Brain pericyte (primary cell): ENCODE data around the gene VPS13C.

Source experiments
- DNase-seq: peaks from one replicate; pipeline ENCODE4 v3.0.0-alpha.2; 2012; ENCODE audit warnings: low read depth, low spot score

Gene VPS13C

DNA sequence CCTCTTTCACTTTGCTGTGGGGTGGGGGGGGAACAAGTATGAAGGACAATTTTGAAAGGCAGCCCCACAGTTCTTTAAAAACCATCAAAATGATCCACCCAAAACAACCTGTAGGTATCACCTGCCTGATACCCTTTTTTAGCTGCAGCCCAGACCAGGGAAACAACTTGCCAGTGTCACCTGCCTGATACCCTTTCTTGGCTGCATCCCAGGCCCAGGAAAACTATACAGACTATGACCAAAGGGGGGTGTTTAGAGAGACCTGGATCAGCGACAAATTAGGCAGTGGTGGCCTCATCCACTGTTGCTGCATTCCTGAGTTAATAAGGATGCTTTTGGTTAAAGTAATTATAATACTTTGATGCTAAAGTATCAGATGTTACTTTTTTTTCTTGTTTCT lies 122.0 kb downstream of the VPS13C start:
- no peak for DNase-seq

DNA sequence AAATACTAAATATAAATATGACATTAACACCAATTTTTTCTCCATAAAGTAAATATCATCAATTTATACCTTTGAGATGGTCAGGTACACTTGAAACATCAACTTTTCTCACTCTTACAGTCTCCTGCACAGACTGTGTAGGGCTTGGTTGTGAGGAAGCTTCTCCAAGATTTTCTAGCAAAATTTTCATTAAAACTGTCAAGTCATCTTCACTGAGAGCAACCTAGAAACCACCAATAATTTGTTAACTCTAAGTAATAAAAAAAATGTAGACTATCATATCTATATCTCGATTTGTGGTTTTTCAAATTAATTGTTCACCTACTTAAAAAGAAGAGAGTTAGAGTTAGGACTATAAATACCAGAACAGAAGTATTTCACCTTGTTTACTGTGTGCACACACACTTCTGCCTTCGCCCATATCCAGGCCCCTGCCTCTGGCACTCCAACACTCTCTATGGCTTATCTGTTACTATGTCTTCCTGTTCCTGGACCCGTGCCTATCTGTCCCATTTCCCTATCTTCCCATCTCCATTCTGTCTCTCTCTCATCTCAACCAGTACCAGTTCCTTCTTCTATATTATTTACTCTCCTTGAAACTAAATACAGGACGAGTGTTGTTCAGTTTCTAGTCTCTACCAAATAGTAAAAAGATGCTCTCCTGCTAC lies 123.6 kb downstream of the VPS13C start:
- DNase-seq = no peak

DNA sequence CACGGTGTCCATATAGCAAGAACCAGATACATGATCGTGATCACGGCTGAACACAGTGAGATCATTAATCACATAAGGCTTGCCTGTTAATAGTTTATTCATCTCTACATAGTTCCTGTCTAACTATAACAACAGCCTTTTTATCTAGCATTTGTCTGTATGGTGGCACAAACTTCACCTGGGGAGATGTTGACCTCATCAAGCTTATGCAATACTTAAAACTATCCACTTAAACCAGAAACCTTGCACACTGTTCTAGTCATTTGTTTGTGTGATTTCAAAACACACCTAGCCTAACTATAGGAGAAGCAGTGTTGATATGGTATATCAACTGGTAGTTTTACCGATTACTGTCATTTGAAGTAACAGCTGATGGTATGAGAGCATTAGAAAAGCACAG lies 124.8 kb downstream of the VPS13C start:
- DNase-seq = no peak

DNA sequence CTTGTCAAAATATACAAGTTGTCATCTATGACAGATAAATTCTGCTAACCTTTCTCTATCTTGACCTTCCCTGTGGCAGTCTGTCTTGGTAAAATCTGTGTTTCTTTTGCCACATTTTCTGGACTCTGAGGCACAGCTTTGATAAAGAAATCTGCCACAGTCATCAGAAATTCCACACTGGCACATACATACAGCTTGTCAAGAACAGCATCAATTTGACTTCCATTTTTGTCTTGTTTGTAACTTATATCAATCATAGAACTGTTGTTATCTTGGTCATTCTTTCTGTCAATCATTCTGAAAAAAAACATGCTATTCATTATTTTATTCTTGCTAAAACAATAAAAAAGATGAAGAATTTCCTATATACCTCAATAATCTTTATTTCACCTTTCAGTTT lies 130.8 kb downstream of the VPS13C start:
- DNase-seq = no peak

DNA sequence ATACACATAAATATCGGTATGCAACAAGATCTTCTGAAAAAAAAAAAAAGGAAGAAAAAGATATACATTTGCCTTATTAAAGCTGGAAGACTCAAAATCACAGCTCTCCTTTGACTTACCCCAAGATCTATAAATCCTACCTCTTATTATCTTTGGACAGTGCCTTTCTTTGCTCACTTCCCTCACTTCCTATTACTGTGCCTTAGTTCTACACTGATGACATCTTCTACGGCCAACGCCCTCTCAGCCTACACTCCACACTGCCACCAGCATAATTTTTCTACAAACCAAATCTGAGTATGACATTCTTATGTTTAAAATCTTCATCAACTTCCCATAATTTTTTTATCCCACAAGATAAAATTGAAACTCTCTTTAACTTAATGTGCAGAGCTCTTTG lies 137.1 kb downstream of the VPS13C start:
- no peak for DNase-seq

DNA sequence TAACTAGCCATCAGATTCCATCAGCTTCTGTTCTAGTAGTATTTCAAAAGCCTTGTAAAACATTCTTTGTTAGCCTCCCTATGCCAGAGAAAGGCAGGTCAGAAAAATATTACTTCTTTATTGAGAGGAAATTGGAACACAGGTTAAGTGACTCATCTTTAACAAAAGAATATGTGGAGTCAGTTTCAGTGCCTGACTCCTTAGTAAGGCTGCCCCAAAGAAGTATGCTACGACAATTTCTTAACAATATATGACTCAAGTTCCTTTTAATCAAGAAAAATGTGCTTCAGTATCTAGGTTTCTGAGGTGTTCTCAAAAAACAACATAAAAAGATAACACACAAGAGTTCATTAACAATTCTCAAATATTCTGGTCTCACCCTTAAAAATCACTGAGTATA lies 139.2 kb downstream of the VPS13C start:
- DNase-seq = no peak

DNA sequence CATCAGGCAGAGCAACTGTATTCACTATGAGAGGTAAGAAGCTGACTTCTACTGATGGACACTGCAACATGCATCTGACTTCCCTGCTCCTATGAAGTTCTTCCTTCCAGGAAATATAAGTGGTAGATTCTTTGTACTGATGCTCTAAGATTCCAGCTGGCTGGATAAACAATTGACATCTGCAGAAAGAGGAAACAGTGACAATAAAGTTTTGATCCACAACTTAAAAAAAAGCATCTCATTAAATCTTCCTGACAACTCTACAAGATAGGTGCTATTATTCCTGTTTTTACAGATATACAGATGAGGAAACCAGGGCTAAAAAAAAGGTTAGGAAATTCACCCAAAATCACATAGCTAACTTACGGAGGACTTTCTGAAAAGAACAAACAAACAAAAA lies 142.8 kb downstream of the VPS13C start:
- no peak for DNase-seq

DNA sequence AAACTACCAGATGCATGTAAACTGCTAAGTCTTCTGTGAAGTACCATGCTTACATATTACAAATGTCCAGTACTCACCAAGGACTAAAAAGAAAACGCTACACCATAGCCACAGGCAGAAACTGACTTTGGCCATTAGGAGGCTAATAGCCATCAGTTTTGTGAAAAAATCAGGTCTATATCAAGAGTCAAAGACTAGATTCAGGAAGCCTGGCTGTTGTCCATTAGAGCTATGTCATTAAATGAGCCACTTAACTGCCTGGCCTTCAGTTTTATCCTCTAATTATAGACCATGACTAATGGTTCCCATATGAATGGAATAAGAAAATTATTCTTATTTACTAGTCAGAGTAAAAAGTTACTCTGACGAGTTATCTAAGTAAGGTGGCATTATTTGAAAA lies 144.1 kb downstream of the VPS13C start:
- no peak for DNase-seq

DNA sequence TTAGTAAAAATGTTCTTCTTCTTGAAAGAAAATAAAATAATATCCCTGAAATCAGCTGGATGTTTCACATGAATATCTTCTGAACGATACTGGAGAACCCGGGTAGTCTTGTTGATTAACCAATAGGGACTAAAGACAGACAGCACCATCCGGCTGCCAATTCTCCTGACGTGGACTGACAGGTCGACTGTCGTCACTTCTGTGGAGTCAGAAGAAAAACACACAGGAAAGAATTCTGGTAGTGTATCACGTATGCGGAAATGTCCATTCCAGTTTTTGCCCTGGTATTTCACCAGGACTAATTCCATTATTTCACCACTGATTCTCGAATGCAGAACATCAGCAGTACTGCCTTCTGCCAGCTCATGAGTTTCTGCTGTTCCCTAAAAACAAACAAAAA lies 144.6 kb downstream of the VPS13C start:
- no peak for DNase-seq

DNA sequence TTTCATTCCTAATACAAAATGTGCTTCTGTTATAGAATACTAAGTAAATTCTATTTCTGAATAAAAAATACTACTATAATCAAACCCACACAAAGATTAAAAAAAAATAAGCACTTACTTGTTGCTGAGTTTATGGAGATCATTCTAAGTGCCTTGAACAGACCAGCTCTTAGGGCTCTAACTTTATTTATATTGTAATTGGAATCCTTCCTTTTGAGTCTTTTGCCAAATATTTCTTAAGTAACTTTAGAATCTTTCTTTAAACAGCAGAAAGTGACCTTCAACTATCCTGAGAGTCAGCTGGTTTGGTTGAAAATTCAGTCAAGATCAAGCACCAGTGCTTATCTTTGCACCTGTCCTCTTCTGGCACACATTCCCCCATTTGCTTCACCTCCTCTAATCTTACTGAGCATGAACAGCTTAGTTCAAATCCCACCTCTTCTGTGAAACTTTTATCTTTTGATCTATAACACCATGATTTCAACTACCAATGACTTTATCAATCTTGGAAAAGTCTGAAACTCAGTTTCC lies 149.3 kb downstream of the VPS13C start:
- DNase-seq = no peak

DNA sequence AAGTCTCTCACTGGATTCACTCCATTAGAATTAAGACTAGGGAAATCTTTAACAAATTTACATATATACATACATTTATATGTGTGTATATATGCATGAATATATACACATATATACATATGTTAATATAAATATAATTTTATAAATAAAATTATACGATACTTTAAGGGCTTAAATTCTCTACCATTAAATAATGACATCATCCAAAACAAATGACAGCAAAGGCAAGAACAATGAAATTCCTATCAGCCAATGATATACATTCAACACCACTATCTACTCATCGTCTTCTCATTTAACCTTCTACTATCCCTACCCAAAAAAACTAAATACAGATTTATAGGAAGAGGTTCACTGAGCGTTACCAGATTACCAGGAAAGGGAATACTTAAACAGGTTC lies 152.0 kb downstream of the VPS13C start:
- no peak for DNase-seq

DNA sequence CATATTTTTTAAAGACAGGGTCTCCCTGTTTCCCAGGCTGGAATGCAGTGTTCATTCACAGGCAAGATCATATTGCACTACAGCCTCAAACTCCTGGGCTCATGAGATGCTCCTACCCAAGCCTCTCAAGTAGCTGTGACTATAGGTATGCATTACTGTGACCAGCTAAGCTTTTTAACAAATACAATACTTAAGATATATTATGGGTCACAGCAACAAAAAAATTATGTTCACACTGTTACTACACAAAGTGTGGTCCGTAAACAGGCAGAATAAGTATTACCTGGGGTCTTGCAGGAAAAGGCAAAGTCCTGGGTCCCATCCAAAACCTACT lies 152.5 kb downstream of the VPS13C start:
- no peak for DNase-seq

DNA sequence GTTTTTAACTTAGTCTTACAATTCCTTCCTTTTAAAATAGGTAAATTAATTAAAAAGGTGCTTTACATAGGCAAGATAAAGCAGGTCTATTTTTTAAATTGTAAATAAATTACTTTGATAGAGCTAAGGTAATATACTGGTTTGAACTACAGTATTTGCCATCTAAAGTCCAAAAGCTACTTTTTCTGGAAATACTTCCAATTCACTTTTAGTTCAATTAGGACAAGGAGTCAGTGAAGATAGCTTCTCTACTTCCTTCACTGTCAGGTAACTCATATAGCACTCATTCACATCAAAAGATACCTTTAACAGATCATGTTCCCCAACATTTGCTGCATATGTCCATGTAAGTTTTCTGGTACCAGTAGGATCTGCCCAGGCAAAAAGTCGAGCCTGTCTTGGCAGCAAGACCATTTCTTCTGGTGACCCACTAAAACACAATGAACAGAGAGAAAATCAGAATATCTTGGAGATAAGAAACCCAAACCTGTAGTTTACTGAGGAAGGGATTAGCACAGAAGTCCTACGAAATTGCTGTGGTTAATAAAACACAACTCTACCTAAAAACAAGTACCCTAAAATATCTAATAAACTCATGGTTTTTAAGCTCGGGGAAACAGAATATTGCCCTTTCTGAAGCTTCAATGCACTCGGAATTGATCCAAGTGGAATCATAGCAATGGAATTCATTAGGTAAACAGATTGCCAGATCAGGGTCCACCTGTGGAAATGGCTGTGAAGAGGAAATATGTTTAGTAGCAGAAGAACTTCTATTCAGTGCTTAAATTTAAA lies 153.1 kb downstream of the VPS13C start:
- DNase-seq = no peak

DNA sequence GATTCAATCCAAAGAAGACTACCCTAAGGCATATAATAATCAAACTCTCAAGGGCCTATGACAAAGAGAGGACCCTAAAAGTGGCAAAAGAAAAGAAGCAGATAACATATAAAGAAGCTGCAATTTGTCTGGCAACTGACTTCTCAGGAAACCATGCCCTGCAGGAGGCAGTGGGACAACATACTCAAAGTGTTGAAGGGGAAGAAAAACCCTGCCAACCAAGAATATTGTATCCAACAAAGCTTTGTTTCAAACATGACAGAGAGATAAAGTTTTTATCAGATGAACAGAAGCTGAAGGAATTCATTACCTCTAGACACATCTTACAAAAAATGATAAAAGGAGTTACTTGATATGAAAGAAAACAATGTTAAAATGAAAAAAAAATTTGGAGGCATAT lies 167.1 kb downstream of the VPS13C start:
- DNase-seq = no peak

DNA sequence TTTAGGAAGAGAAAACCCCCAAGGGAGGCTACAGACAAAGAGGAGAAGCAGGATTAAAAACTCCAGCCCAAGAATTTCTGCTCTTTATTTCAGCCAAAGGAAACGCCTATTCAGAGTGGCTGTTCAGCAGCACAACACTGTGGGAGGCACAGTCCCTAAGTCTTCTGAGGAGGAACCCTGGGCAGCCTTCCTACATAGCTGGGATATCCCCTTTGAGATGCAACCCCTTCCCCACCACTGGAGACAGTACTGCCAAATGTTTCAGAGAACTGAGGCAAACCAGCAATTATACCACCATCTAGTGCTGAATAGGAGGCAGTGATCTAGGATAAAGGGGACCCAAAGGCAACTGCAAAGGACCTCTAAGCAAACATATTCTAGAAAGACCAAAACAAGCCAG lies 168.1 kb downstream of the VPS13C start:
- no peak for DNase-seq

DNA sequence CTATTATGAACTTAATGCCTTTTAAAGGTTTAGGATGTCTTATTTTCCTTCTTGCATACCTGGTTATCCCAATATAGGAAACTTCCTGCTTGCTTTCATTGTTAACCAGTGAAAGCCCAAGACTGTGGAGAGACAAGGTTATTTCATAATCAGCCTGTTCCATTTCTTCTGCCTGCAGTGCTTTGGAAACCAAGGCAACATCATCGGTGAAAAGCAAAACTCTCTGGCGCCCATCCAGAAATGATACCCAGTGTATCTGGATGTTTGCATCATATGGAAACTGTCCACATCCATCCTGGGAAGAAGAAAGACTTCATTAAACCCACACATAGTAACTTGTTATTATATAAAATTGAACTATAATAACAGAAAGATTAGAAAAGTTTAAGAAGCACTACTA lies 170.1 kb downstream of the VPS13C start:
- no peak for DNase-seq

DNA sequence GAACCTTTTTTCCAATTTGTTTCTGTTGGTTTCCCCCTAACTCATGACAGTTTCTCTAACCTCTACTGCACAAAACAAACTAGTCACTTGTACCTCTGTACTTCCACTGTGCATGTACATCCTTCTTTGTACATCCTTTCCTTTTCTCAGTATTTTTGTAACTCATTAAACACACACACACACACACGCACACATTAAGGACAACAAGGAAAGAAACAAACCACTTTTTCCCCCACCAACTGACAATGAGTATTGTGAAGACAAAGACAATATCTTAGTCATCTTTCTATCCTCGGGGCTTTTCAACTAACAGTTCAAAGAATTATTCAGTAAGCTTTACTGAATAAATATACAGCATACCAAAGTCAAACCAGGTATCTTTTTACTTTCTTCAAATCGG lies 170.5 kb downstream of the VPS13C start:
- no peak for DNase-seq

DNA sequence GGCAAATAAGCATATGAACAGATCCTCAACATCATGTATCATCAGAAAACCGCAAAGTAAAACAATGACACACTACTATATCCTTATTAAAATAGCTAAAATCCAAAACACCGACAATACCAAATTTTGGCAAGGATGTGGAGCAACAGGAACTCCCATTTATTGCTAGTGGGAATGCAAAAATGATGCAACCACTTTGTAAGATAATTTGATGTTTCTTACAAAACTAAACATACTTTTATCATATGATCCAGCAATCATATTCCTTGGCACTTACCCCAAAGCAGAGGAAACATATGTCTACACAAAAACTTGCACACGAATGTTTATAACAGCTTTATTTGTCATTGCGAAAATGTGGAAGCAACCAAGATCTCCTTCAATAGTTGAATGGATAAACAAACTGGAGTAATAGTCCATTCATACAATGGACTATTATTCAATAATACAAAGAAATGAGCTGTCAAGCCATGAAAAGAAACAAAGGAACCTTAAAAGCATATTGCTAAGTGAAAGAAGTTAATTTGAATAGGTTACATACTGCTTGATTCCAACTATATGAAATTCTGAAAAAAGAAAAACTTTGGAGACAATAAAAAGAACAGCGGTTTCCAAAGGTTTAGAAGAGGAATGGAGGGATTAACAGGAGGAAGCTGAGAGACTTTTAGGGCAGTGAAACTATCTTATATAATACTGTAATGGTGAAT lies 172.0 kb downstream of the VPS13C start:
- DNase-seq = no peak

DNA sequence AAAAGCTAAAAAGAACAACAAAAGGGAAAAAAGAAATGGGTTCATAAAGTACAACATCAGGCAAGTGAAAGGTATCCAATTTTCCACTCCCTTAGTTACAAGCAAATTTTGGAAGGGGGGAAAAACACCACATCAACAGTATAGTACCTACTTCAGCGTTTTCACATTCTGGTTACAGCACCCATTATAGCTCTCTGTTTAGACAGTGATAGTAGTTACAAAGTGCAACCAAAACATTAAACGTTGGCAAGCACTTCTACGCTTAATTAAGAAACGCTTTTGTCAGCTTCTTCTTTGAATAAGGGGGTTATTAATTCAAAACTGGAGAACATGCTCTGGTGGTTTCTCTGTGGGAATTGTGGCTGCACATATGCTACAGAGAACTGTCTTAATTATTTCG lies 180.2 kb downstream of the VPS13C start:
- no peak for DNase-seq

DNA sequence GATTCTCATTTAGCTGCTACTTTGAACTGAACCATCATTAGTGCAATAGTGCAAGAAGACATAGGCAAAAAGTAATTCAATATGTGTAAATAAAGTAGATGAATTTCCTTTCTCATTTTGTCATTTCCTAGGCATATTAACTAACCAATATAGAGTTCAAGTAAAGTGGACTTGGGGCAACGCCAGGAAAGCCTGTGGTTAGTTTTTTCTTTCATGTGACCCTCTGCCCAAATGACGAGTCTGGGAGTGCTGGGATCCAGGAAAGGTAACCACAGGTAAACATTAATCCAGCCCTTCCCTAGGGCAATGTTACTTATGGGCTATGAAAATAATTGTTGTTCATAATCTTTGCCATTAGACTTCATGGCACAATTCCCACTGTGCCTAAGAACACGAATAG lies 181.0 kb downstream of the VPS13C start:
- no peak for DNase-seq

DNA sequence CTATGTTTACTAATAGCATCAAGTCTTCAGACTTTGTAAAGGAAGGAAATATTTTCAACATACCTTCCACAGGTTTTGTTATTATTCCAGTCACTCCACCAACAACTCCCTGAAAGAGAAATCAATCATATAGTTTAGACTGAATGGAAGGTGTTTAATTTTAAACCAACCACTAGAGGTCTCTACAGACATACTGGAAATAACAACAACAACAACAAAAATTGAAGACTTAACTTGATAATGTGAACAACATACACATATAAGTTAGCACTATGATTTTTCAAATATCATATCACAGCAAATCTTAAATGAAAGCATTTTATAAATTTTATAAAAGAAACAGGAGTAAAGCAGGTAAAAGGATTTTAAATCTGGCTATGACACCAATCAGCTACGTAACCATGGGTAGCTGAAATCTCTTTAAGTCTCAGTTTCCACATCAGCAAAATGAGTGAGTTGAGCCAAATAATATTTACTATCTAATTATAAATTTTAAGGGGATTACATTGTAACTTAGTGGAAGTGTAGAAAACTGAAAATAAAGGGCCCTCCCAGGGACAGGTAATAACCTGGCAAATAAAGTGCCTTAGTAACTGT lies 188.2 kb downstream of the VPS13C start:
- no peak for DNase-seq

DNA sequence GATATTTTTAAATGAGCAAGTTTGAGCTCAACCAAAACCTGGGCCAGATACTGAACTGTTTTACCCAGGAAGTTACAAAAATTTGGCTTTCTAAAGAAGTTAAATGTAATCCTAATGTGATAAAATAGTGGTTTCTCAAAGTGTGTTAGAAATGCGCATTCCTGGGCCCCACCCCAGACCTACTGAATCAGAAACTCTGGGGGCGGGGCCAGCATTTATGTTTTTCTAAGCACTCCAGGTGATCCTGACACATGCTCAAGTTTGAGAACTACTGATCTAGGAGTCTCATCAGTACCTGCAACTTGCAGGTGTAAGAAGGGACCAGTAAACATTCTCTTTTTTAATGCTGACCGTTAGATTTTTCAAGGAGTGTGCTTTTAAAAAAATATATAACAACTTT lies 190.6 kb downstream of the VPS13C start:
- DNase-seq = no peak
